Stimulated activated CD4-positive, alpha-beta T cell treated with anti-CD3 and anti-CD28 coated beads, Interleukin-12 subunit alpha, Interleukin-12 subunit beta, amount 100 ng/mL, for 48 hours (primary cell): ENCODE measurements around the gene DLK1.

ENCODE experiments used
- DNase-seq, 3 donors: peaks; one replicate each; pipeline ENCODE4 v3.0.0-alpha.2; 2020; ENCODE audit warnings: low read depth in 2 of 3, low spot score in 1 of 3

Gene DLK1

GRCh38 chr14:100775351-100775830 is 48.7 kb downstream of the DLK1 start:
- DNase-seq, result no peak

GRCh38 chr14:100775831-100776591 is 49.3 kb downstream of the DLK1 start:
- DNase-seq, result no peak

GRCh38 chr14:100776681-100777365 is 50.1 kb downstream of the DLK1 start:
- DNase-seq, result no peak

- no peak for DNase-seq
Observed at GRCh38 chr14:100777366-100777817, 50.7 kb downstream of the DLK1 start.

GRCh38 chr14:100777818-100778525 is 51.3 kb downstream of the DLK1 start:
- DNase-seq, result no peak

- DNase-seq, result no peak
Observed at GRCh38 chr14:100778526-100778882, 51.8 kb downstream of the DLK1 start.

GRCh38 chr14:100778951-100779690 is 52.4 kb downstream of the DLK1 start:
- DNase-seq, result no peak

- no peak for DNase-seq
Observed at GRCh38 chr14:100779691-100780080, 53.0 kb downstream of the DLK1 start.

- no peak for DNase-seq
Observed at GRCh38 chr14:100780246-100780645, 53.6 kb downstream of the DLK1 start.

- no peak for DNase-seq
Observed at GRCh38 chr14:100780646-100781355, 54.1 kb downstream of the DLK1 start.

- DNase-seq, result no peak
Observed at GRCh38 chr14:100781952-100782351, 55.3 kb downstream of the DLK1 start.

GRCh38 chr14:100782516-100783320 is 56.0 kb downstream of the DLK1 start:
- no peak for DNase-seq

- DNase-seq, result no peak
Observed at GRCh38 chr14:100783630-100784370, 57.1 kb downstream of the DLK1 start.

GRCh38 chr14:100784523-100785337 is 58.0 kb downstream of the DLK1 start:
- no peak for DNase-seq

GRCh38 chr14:100785338-100785615 is 58.6 kb downstream of the DLK1 start:
- DNase-seq, result no peak

GRCh38 chr14:100785626-100786025 is 58.9 kb downstream of the DLK1 start:
- DNase-seq, result no peak

GRCh38 chr14:100786131-100786530 is 59.4 kb downstream of the DLK1 start:
- DNase-seq, result no peak

GRCh38 chr14:100786576-100787219 is 60.0 kb downstream of the DLK1 start:
- DNase-seq, result no peak
